Mucosa of descending colon (tissue), 3 donors: ENCODE measurements around the gene TFDP1. TPM values are rescaled to one million over a fixed set of nuclear protein-coding genes. Genes with fewer than 3 reads are reported as not detected.

Experiments
- ATAC-seq: fragments of 200-7000 bp; cut with Tn5 transposase; one replicate; pipeline ENCODE4 v1.9.1; 2020; ENCODE audit warnings: mild to moderate bottlenecking, moderate library complexity
- DNase-seq, 3 donors: peaks; one replicate each; pipeline ENCODE4 v3.0.0-alpha.2; 2020
- H3K36me3 ChIP-seq: fragments of 200-600 bp; one replicate; pipeline ENCODE4 v1.8.0; 2021; ENCODE audit warnings: low read depth, mild to moderate bottlenecking
- H3K4me1 ChIP-seq: fragments of 200-600 bp; one replicate; pipeline ENCODE4 v1.8.0; 2021; ENCODE audit warnings: low read depth, mild to moderate bottlenecking
- H3K4me3 ChIP-seq: fragments of 200-600 bp; one replicate; pipeline ENCODE4 v1.8.0; 2021; ENCODE audit warnings: mild to moderate bottlenecking
- H3K9me3 ChIP-seq: fragments of 200-600 bp; one replicate; pipeline ENCODE4 v1.8.0; 2021; ENCODE audit warnings: mild to moderate bottlenecking
- intact Hi-C, 2 donors: fragments of 100-400 bp; cut with DNase I in 1 of 2; cut with micrococcal nuclease in 1 of 2; formaldehyde crosslinking; loops; one replicate each; pipeline versions ENCODE4 v1.11.0 to v1.11.1; 2022; cut with DNase I, micrococcal nuclease
- total RNA-seq, 3 donors: library from RNA; stranded (reverse); fragmentation: NEBNext Ultra II Directional in 2 of 3; extraction: Animal tissue kit (Norgen Biotek cat#: 25700) in 2 of 3; gene quantifications; one replicate each; pipeline versions ENCODE4 v1.2.1 to v1.2.4, GENCODE V29; 2021 to 2023
- TF ChIP-seq, protein P1 (sequence below): fragments of 200-600 bp; IDR thresholded peaks from one replicate; pipeline ENCODE4 v1.8.0; 2022; ENCODE audit warnings: antibody characterized with exemption, mild to moderate bottlenecking
- donor health status: DM: no; HTN: no; CAD: no; lungs with moderate emphysema.
- donor health status: DM: no; HTN: no; CAD: no.
- donor health status: DM: no; HTN: yes; CAD: no.

Gene TFDP1
- total RNA-seq, 3 donors from 2014 or later, result 52.7 to 66.4 (median 54.3) TPM

DNA sequence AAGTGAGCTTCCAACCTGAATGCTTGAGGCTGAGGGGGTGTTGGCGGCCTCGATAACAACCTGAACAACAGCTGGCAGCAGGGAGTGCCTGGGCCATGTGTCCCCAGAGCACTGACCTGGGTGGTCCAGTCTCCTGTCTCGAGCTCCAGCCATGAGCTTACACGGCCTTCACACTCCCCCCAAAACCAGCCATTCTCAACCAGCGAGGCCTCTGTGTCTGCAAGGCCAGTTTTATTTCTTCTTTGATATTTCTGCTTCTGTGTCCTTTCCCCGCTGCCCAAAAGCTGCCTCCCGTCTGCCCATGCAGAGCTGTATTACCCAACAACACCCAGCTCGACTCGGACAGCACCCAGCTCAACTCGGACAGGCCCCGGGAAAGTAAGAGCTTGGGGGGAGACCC is 32.5 kb upstream of the TFDP1 start:
- DNase-seq (no peak), ATAC-seq (no peak)
- Histone ChIP-seq H3K4me1 (no peaks in the 10 kb centered on the region), H3K4me3 (no peak overlapping the region), H3K9me3 (no peaks in the 10 kb centered on the region), H3K36me3 (no peaks in the 10 kb centered on the region)
- intact Hi-C loops, result no loop called here
- TF ChIP-seq, protein P1, sequence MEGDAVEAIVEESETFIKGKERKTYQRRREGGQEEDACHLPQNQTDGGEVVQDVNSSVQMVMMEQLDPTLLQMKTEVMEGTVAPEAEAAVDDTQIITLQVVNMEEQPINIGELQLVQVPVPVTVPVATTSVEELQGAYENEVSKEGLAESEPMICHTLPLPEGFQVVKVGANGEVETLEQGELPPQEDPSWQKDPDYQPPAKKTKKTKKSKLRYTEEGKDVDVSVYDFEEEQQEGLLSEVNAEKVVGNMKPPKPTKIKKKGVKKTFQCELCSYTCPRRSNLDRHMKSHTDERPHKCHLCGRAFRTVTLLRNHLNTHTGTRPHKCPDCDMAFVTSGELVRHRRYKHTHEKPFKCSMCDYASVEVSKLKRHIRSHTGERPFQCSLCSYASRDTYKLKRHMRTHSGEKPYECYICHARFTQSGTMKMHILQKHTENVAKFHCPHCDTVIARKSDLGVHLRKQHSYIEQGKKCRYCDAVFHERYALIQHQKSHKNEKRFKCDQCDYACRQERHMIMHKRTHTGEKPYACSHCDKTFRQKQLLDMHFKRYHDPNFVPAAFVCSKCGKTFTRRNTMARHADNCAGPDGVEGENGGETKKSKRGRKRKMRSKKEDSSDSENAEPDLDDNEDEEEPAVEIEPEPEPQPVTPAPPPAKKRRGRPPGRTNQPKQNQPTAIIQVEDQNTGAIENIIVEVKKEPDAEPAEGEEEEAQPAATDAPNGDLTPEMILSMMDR, result no peak

DNA sequence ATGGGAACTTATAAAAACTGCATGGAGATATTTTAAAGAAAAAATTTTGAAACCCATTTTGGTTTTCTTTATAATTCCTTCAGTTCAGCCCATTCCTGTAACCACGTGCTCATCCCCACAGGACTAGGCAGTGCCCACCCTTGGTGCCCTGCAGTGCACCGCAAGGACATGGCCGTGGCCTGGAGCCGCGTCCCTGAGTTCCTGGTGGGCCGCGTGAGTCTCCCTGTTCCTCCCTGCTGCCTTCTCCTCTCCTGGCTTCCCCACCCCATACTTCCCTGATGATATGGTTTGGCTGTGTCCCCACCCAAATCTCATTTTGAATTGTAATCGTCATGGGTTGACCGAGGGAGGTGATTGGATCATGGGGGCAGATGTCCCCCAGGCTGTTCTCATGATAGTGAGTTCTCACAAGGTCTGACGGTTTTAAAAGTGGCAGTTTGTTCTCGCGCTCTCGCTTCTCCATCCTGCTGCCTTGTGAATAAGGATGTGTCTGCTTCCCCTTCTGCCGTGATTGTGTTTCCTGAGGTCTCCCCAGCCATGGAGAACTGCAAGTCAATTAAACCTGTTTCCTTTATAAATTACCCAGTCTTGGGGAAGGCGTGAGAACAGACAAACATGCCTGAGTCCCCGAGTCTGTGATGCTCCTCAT is 31.6 kb upstream of the TFDP1 start:
- no peaks in the 10 kb centered on the region for H3K9me3 ChIP-seq
- no peak for DNase-seq
- H3K36me3 ChIP-seq, result no peaks in the 10 kb centered on the region
- intact Hi-C loops, result no loop called here
- ATAC-seq, result no peak
- TF ChIP-seq, protein P1, result no peak
- H3K4me1 ChIP-seq, result no peaks in the 10 kb centered on the region
- no peak overlapping the region for H3K4me3 ChIP-seq

DNA sequence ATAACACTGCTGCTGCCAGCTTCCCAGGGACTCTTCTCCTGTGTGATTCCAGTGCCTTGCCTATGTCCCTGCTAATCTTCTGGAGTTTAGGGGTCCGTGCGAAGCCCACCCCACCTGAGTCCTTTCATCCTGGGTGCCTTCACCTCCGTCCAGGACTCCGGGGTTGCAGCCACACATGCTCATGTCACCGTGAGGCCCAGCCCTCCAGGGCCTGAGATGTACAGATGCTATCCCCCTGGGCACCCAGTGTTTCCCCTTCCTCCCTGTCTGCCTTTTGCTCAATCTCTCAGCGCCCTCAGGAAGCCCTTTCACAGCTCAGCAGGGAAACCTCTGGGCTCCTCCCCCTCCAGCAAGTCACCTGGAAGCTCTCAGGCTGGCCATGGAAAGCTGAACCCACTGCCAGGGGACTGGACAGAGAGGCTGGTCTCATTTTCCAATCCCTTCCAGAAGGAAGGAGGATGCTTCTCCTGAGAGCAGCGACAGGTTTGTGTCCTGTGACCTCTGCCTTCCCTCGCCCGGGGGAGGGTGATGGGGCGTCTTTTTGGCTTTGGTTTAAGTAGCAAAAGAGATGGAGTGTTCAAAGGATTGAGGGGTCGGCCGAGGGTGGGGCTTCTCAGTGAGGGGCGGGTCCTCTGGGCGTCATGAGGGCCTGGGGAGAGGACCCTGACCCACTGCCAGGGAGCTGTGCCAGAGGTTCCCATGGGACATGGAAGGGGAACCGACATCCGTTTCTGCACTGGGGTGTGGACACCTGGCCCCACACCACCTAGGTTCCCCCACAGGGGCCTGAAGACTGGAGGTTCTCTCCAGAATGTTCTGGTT is 30.8 kb upstream of the TFDP1 start:
- no peak overlapping the region for H3K4me3 ChIP-seq
- TF ChIP-seq, protein P1, result no peak
- H3K9me3 ChIP-seq, result no peaks in the 10 kb centered on the region
- no peak for DNase-seq
- ATAC-seq, result no peak
- intact Hi-C loops, result no loop called here
- no peaks in the 10 kb centered on the region for H3K36me3 ChIP-seq
- H3K4me1 ChIP-seq, result no peaks in the 10 kb centered on the region

DNA sequence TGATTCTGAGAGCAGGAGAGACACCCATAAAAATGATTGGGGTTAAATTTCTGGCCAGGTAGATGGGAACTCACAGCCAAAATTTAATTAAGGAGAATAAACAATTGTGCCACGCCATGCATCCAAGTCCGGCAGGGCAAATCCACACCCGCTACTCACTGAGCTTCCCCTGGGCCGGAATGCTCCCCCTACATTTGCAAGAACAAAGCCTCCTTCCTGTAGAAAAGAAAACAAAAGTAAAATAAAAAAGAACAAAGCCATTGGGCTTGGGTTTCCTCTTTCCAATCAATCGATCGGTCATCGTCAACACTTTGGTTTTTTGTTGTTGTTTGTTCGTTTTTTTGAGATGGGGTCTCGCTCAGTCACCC is 30.2 kb upstream of the TFDP1 start:
- Histone ChIP-seq H3K4me1 (no peaks in the 10 kb centered on the region), H3K4me3 (no peak overlapping the region), H3K36me3 (no peaks in the 10 kb centered on the region), H3K9me3 (no peaks in the 10 kb centered on the region)
- TF ChIP-seq, protein P1, result no peak
- intact Hi-C loops, result no loop called here
- no peak for ATAC-seq
- no peak for DNase-seq

DNA sequence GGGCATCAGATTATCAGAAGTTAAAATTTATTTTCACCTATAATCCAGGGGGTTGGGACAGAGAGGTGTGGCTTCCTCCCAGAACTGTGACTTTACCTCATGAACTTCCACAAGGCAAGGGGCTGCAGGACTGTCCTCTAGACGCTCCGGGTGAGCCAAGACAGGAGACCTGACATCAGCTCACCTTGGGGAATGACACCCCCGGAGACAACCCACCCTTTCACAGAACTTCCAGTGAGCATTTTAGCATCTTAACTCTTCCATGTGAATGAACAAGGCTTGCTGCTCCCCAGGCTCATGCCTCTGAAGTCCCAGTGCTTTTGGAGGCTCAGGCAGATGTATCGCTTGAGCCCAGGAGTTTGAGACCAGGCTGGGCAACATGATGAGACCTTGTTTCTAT is 29.4 kb upstream of the TFDP1 start:
- Histone ChIP-seq H3K4me1 (no peaks in the 10 kb centered on the region), H3K9me3 (no peaks in the 10 kb centered on the region), H3K36me3 (no peaks in the 10 kb centered on the region), H3K4me3 (no peak overlapping the region)
- TF ChIP-seq, protein P1, result no peak
- DNase-seq, result no peak
- intact Hi-C loops, result no loop called here
- no peak for ATAC-seq
